Astrocyte (in vitro differentiated cells and primary cell): ENCODE measurements around the gene SELENOO. TPM values are rescaled to one million over a fixed set of nuclear protein-coding genes. Genes with fewer than 3 reads are reported as not detected.

Experiments used
- DNase-seq: peaks from one replicate; pipeline ENCODE4 v3.0.0-alpha.2; 2010; ENCODE audit warnings: low read depth
- FAIRE-seq: peaks from 2 replicates; lab custom pipeline; 2011; peaks lifted over from hg19 to GRCh38; lab: Jason Lieb, UNC
- H2AFZ ChIP-seq: 2 replicates; pipeline ENCODE4 v1.6.0; 2012; ENCODE audit warnings: low read depth, low read length, inconsistent platforms
- H3K27ac ChIP-seq: 2 replicates; pipeline ENCODE4 v1.5.1; 2011; ENCODE audit warnings: low read depth, low read length, inconsistent platforms
- H3K27me3 ChIP-seq: 2 replicates; pipeline ENCODE4 v1.6.0; 2011; ENCODE audit warnings: low read length, inconsistent platforms; ENCODE audit not compliant: insufficient read depth
- H3K36me3 ChIP-seq: 2 replicates; pipeline ENCODE4 v1.5.1; 2011; ENCODE audit warnings: low read length, inconsistent platforms; ENCODE audit not compliant: insufficient read depth
- H3K4me1 ChIP-seq: 2 replicates; pipeline ENCODE4 v1.5.1; 2011; ENCODE audit warnings: low read length, inconsistent platforms; ENCODE audit not compliant: insufficient read depth
- H3K4me2 ChIP-seq: 2 replicates; pipeline ENCODE4 v1.6.0; 2012; ENCODE audit warnings: low read length, inconsistent platforms
- H3K4me3 ChIP-seq: 2 replicates; pipeline ENCODE4 v1.5.1; 2011; ENCODE audit warnings: low read depth, mild to moderate bottlenecking, low read length, inconsistent platforms; ENCODE audit not compliant: insufficient read depth
- H3K79me2 ChIP-seq: 2 replicates; pipeline ENCODE4 v1.6.0; 2012; ENCODE audit warnings: mild to moderate bottlenecking, low read length, inconsistent platforms; ENCODE audit not compliant: insufficient read depth
- H3K9ac ChIP-seq: 2 replicates; pipeline ENCODE4 v1.6.0; 2012; ENCODE audit warnings: mild to moderate bottlenecking, low read length, inconsistent platforms
- H3K9me3 ChIP-seq: 2 replicates; pipeline ENCODE4 v1.5.1; 2012; ENCODE audit warnings: low read depth, mild to moderate bottlenecking, low read length, inconsistent platforms; ENCODE audit not compliant: insufficient read depth
- H4K20me1 ChIP-seq: 2 replicates; pipeline ENCODE4 v1.6.0; 2012; ENCODE audit warnings: low read length, inconsistent platforms; ENCODE audit not compliant: insufficient read depth
- H3K27ac Mint-ChIP-seq: one replicate; pipeline ENCODE4 v1.8.0; 2021; ENCODE audit warnings: mild to moderate bottlenecking, mixed read lengths; ENCODE audit not compliant: unreplicated experiment
- H3K27me3 Mint-ChIP-seq: one replicate; pipeline ENCODE4 v1.8.0; 2021; ENCODE audit warnings: low read depth, mixed read lengths; ENCODE audit not compliant: unreplicated experiment
- H3K36me3 Mint-ChIP-seq: one replicate; pipeline ENCODE4 v1.8.0; 2021; ENCODE audit warnings: low read depth, mixed read lengths; ENCODE audit not compliant: unreplicated experiment
- H3K4me1 Mint-ChIP-seq: one replicate; pipeline ENCODE4 v1.8.0; 2021; ENCODE audit warnings: low read depth, mixed read lengths; ENCODE audit not compliant: unreplicated experiment
- H3K4me3 Mint-ChIP-seq: one replicate; pipeline ENCODE4 v1.8.0; 2021; ENCODE audit warnings: mild to moderate bottlenecking, moderate library complexity, mixed read lengths; ENCODE audit not compliant: unreplicated experiment
- H3K9me3 Mint-ChIP-seq: one replicate; pipeline ENCODE4 v1.8.0; 2021; ENCODE audit warnings: mild to moderate bottlenecking, mixed read lengths; ENCODE audit not compliant: unreplicated experiment
- CTCF ChIP-seq: IDR thresholded peaks from 2 replicates; pipeline ENCODE4 v1.5.1; 2011; ENCODE audit warnings: low read depth, mild to moderate bottlenecking, inconsistent platforms, low read length, moderate library complexity; ENCODE audit not compliant: insufficient read depth
- EZH2 ChIP-seq: IDR thresholded peaks from 2 replicates; pipeline ENCODE4 v1.6.1; 2012; ENCODE audit warnings: mild to moderate bottlenecking, low read length, inconsistent platforms; ENCODE audit not compliant: insufficient read depth
- total RNA-seq: library from RNA; stranded (reverse); gene quantifications from 2 replicates; pipeline ENCODE4 v1.2.1, GENCODE V29; 2021

SELENOO gene
- total RNA-seq, 1 donor from 2014 or later = 18.5 TPM

DNA sequence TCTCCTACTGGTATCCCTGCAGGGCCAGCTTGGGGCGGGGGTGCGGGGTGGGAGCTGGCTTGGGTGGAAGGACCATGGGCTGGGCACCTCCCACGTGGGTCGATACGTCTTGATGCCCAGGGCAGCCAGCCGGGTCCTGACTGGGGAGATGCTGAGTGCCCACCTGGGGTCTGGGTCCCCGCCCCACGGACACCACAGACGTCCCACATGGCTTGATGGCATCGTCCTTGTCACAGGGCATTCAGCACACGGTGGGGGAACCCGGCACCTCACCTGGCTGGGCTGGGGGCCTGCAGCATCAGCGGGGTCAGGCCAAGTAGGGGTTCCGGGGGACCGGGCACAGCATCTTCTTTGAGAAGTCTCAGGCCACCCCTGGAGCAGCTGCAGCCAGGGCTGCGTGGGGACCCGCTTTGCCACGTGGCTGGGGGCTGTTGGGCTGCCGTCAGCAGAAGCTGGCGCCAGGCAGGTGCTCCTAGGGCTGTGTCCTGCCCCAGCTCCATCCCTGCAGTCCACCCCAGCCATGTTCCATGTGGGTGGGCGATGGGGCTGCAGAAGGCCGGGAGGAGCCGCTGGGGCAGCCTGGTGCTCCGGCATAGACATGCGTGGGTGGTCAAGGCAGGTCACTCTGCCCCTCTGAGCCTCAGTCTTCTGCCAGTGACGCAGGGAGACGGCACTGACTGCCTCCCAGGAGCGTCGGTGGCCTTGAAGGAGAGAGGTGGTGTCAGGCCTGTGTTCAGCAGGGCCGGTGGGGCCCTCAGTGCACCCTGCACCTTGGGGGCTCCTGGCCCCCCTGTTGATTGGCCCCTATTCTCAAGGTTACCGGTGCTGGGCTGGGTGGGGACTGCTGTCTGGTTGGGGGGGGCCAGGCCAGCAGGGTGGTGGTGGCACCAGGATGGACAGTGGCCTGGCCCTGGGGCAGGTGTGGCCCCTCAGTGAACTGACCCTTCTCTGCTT, 8.4 kb downstream of the SELENOO start:
- no peaks in the 10 kb centered on the region for H3K9me3 ChIP-seq
- H3K27ac ChIP-seq = no peak overlapping the region
- no peak overlapping the region for H3K9ac ChIP-seq
- TF ChIP-seq CTCF = no peak
- no peak for TF ChIP-seq EZH2
- Mint-ChIP-seq H3K36me3 (peaks cover 18% of the 10 kb centered on the region), H3K27ac (no peak overlapping the region), H3K27me3 (no peaks in the 10 kb centered on the region), H3K4me1 (no peaks in the 10 kb centered on the region), H3K4me3 (peak overlapping the region; percentile 27), H3K9me3 (no peaks in the 10 kb centered on the region)
- H3K4me1 ChIP-seq = no peaks in the 10 kb centered on the region
- peaks cover 18% of the 10 kb centered on the region for H3K36me3 ChIP-seq
- no peak for DNase-seq
- H3K79me2 ChIP-seq = peaks cover 52% of the 10 kb centered on the region
- H3K4me3 ChIP-seq = no peak overlapping the region
- H3K4me2 ChIP-seq = no peak overlapping the region
- H3K27me3 ChIP-seq = no peaks in the 10 kb centered on the region
- H4K20me1 ChIP-seq = peaks cover 77% of the 10 kb centered on the region
- FAIRE-seq = no peak
- H2AFZ ChIP-seq = no peak overlapping the region

DNA sequence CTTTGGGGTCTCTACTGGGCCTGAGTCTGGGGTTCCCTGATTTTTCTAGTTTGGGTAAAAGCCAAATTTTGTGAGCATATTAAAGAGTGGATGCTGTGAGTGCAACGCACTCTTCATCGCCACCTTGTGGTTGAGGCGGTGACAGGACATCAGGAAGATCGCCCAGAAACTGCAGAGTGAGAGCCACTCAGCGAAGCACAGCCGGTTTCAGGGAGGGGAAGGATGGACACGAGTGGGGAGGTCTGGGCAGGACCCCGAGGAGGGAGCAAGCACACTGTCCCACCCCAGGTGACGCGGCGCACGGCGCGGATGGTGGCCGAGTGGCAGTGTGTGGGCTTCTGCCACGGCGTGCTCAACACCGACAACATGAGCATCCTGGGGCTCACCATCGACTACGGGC, 9.1 kb downstream of the SELENOO start:
- H3K27me3 Mint-ChIP-seq = no peaks in the 10 kb centered on the region
- Histone ChIP-seq H3K4me3 (no peak overlapping the region), H3K4me1 (no peaks in the 10 kb centered on the region), H3K9ac (no peak overlapping the region), H3K36me3 (peaks cover 21% of the 10 kb centered on the region), H3K9me3 (no peaks in the 10 kb centered on the region), H3K79me2 (peaks cover 53% of the 10 kb centered on the region), H2AFZ (no peak overlapping the region), H3K4me2 (no peak overlapping the region), H3K27me3 (no peaks in the 10 kb centered on the region), H4K20me1 (peaks cover 75% of the 10 kb centered on the region), H3K27ac (no peak overlapping the region)
- TF ChIP-seq CTCF = peak; percentile 80
- no peak for TF ChIP-seq EZH2
- H3K36me3 Mint-ChIP-seq = peaks cover 20% of the 10 kb centered on the region
- no peak for FAIRE-seq
- peak overlapping the region; percentile 27 for H3K4me3 Mint-ChIP-seq
- no peak overlapping the region for H3K27ac Mint-ChIP-seq
- H3K4me1 Mint-ChIP-seq = no peaks in the 10 kb centered on the region
- no peak for DNase-seq
- no peaks in the 10 kb centered on the region for H3K9me3 Mint-ChIP-seq
